Choroid plexus epithelial cell (primary cell): ENCODE measurements around the gene C5orf47.
A peak's percentile ranks its signal among the peaks of the same experiment; 100 is the strongest.

Experiments used
- DNase-seq: peaks from one replicate; pipeline ENCODE4 v3.0.0-alpha.2; 2010; ENCODE audit warnings: low read depth
- H3K4me3 ChIP-seq: 2 replicates; pipeline ENCODE4 v1.5.1; 2011; ENCODE audit warnings: low read depth, mild to moderate bottlenecking, control low read depth, low read length, moderate library complexity
- CTCF ChIP-seq: conservative IDR thresholded peaks from 2 replicates; pipeline ENCODE4 v1.5.1; 2011; ENCODE audit warnings: low read depth, mild to moderate bottlenecking, control low read depth, inconsistent platforms, low read length, moderate library complexity

The C5orf47 gene

GRCh38 chr5:173970878-173971650, 17.9 kb upstream of the C5orf47 start:
- TF ChIP-seq CTCF: peak; percentile 9
- DNase-seq: no peak
- no peak overlapping the region for H3K4me3 ChIP-seq

- no peak for TF ChIP-seq CTCF
- no peak overlapping the region for H3K4me3 ChIP-seq
- DNase-seq: no peak
Observed at GRCh38 chr5:173971681-173972345, 17.2 kb upstream of the C5orf47 start.

- H3K4me3 ChIP-seq: peak overlapping the region; percentile 52
- DNase-seq: no peak
- no peak for TF ChIP-seq CTCF
Observed at GRCh38 chr5:173972607-173972924, 16.4 kb upstream of the C5orf47 start.

- DNase-seq: peak; percentile 89
- peak overlapping the region; percentile 52 for H3K4me3 ChIP-seq
- peak; percentile 89 for TF ChIP-seq CTCF
Observed at GRCh38 chr5:173972925-173973615, 15.9 kb upstream of the C5orf47 start.

- H3K4me3 ChIP-seq: peak overlapping the region; percentile 52
- DNase-seq: no peak
- TF ChIP-seq CTCF: no peak
Observed at GRCh38 chr5:173973616-173973969, 15.4 kb upstream of the C5orf47 start.

- TF ChIP-seq CTCF: no peak
- H3K4me3 ChIP-seq: no peak overlapping the region
- no peak for DNase-seq
Observed at GRCh38 chr5:173974688-173975239, 14.2 kb upstream of the C5orf47 start.
